ENCODE results near the gene PRAME.
"Not testable (repeated sequence)": the region's sequence is repeated elsewhere in the genome, so short reads cannot be mapped to it uniquely, and the experiment has no call there.

Gene PRAME, protein sequence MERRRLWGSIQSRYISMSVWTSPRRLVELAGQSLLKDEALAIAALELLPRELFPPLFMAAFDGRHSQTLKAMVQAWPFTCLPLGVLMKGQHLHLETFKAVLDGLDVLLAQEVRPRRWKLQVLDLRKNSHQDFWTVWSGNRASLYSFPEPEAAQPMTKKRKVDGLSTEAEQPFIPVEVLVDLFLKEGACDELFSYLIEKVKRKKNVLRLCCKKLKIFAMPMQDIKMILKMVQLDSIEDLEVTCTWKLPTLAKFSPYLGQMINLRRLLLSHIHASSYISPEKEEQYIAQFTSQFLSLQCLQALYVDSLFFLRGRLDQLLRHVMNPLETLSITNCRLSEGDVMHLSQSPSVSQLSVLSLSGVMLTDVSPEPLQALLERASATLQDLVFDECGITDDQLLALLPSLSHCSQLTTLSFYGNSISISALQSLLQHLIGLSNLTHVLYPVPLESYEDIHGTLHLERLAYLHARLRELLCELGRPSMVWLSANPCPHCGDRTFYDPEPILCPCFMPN

DNA sequence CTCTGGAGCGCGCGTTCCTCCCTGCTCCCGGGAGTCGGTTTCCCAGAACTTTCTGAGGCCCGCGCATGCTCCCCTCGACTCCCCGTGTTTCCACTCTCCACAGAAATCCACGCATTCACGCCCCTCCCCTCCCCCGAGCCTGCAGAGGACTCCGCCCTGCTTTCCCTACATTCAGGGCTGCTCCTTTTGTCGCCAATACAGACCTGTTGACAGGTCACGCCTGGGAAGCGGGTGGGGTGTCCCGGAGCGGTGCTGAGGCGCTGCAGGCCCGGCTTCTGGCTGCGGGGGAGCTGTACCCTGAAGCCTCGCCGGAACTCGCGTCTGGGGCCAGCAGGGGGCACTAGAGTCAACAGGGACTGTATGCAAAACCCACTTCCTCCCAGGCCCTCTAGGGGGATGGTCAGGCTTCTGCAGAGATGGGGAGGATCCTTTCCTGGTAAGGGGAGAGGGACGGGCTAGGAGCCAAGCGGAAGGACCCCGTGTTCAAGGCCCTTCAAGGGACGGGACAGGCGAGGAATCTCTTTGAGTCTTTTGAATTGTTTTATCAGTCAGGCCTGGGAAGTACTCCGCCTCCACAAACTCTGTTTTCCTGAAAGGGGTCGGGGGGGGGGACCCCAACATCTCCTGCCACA is at the start of gene PRAME:
Gene PRAME (minus strand): TSS at position 294 of the 632 bp plus-strand sequence. CDS start 2,433 bp downstream, outside the sequence.
- Histone ChIP-seq H3K27me3 (ENCODE audit: control insufficient read depth, insufficient read depth, low read length) (peaks cover 32% of the 10 kb centered on the region), H3K27ac (ENCODE audit: low read depth, low read length) (no peak within 1 kb of the TSS), H3K4me3 (ENCODE audit: low read depth, low read length) (no peak within 1 kb of the TSS), H3K9ac (ENCODE audit: low read depth, low read length) (no peak within 1 kb of the TSS), H3K4me1 (ENCODE audit: control insufficient read depth, insufficient read depth, low read length) (no peaks in the 10 kb centered on the region), H3K36me3 (ENCODE audit: control insufficient read depth, insufficient read depth, low read length) (no peaks in the 10 kb centered on the region), H3K9me3 (ENCODE audit: control insufficient read depth, insufficient read depth, low read length) (peaks cover 20% of the 10 kb centered on the region)

DNA sequence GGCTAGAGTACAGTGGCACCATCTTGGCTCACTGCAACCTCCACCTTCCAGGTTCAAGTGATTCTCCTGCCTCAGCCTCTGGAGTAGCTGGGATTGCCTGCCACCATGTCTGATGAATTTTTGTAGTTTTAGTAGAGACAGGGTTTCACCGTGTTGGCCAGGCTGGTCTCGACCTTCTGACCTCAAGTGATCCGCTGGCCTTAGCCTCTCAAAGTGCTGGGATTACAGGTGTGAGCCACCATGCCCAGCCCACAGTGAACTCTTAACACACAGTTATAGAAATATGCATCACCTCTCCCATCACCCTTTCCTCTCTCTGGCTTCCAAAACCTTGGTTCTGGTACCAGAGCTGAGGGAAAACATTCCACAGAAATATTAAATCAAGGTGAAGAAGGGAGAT is 49.0 kb upstream of the PRAME start:
- H3K27me3 ChIP-seq (ENCODE audit: control insufficient read depth, insufficient read depth, low read length) = peaks cover 76% of the 10 kb centered on the region
- not testable (repeated sequence) for H3K27ac ChIP-seq (ENCODE audit: low read depth, low read length); H3K9me3 ChIP-seq (ENCODE audit: control insufficient read depth, insufficient read depth, low read length); H3K4me3 ChIP-seq (ENCODE audit: low read depth, low read length); H3K36me3 ChIP-seq (ENCODE audit: control insufficient read depth, insufficient read depth, low read length); H3K9ac ChIP-seq (ENCODE audit: low read depth, low read length)
- peaks cover 11% of the 10 kb centered on the region for H3K4me1 ChIP-seq (ENCODE audit: control insufficient read depth, insufficient read depth, low read length)

DNA sequence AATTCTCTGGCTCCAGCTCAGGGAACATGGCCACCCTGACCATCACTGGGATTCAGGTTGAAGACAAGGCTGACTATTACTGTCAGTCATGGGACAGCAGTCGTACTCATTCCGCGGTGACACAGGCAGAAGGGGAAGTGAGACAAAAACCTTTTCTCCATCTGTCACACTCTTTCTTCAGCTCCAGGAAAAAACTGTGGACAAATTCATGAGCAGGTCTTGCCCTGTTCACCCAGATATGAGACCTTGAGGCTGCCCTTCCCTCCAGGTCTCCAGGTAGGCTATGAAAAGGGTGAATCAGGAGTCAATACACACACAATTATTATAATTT is 46.0 kb upstream of the PRAME start:
- H3K9ac ChIP-seq (ENCODE audit: low read depth, low read length) = no peak overlapping the region
- H3K36me3 ChIP-seq (ENCODE audit: control insufficient read depth, insufficient read depth, low read length) = no peaks in the 10 kb centered on the region
- peaks cover 75% of the 10 kb centered on the region for H3K27me3 ChIP-seq (ENCODE audit: control insufficient read depth, insufficient read depth, low read length)
- H3K4me1 ChIP-seq (ENCODE audit: control insufficient read depth, insufficient read depth, low read length) = peaks cover 11% of the 10 kb centered on the region
- no peak overlapping the region for H3K27ac ChIP-seq (ENCODE audit: low read depth, low read length)
- H3K4me3 ChIP-seq (ENCODE audit: low read depth, low read length) = no peak overlapping the region
- no peaks in the 10 kb centered on the region for H3K9me3 ChIP-seq (ENCODE audit: control insufficient read depth, insufficient read depth, low read length)

DNA sequence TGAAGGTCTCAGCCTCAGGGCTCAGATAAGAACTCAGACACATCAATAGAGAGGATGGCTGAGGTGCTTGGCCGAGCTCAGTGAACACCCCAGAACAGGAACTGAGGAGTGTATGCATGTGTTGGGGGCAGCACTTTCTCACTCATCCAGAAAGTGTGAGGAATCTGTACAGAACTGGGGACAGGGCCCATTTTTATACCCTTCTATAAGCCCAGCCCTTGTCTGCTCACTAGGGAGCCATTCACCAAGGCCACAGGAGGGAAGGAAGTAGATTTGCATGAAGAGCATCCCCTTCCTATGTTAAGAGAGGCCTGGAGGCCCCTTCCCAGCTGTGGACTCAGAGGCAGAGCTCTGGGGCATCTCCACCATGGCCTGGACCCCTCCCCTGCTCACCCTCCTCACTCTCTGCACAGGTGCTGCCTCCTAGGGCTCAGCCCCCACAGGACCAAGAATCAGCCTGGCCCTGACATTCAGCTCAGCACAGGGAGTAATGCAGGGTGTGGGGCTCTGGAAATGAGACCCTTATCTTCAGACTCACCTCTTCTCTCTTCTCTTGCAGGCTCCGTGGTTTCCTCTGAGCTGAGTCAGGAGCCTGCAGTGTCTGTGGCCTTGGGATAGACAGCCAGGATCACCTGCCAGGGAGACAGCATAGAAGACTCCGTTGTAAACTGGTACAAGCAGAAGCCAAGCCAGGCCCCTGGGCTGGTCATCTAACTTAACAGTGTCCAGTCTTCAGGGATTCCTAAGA is 45.4 kb upstream of the PRAME start:
- Histone ChIP-seq H3K9me3 (ENCODE audit: control insufficient read depth, insufficient read depth, low read length) (no peaks in the 10 kb centered on the region), H3K27me3 (ENCODE audit: control insufficient read depth, insufficient read depth, low read length) (peaks cover 74% of the 10 kb centered on the region), H3K9ac (ENCODE audit: low read depth, low read length) (no peak overlapping the region), H3K27ac (ENCODE audit: low read depth, low read length) (no peak overlapping the region), H3K4me1 (ENCODE audit: control insufficient read depth, insufficient read depth, low read length) (peaks cover 11% of the 10 kb centered on the region), H3K4me3 (ENCODE audit: low read depth, low read length) (no peak overlapping the region), H3K36me3 (ENCODE audit: control insufficient read depth, insufficient read depth, low read length) (no peaks in the 10 kb centered on the region)

DNA sequence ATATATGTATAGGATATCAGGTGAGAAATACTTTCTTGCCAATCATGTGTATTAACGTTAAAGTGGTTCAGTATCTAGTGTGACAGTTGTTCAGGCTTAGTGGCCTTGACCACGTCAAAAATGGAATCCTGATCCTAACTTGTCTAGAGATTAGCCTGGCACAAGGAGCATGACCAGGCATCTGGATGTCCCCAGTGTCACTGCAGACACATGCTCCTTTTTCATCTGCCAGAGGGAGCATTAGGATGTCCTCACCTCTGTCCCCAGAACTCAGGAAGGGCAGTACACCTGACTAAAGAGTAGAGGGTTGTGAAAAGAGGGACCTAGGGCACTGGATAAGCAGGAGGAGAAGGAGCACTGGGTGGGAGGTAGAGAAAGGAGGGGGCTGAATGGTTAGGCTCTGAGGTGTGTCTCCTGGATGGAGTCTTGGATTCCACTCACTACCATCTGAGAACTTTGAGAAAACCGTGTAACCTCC is 44.4 kb upstream of the PRAME start:
- Histone ChIP-seq H3K27ac (ENCODE audit: low read depth, low read length) (no peak overlapping the region), H3K9ac (ENCODE audit: low read depth, low read length) (no peak overlapping the region), H3K27me3 (ENCODE audit: control insufficient read depth, insufficient read depth, low read length) (peaks cover 75% of the 10 kb centered on the region), H3K4me1 (ENCODE audit: control insufficient read depth, insufficient read depth, low read length) (peaks cover 11% of the 10 kb centered on the region), H3K9me3 (ENCODE audit: control insufficient read depth, insufficient read depth, low read length) (no peaks in the 10 kb centered on the region), H3K36me3 (ENCODE audit: control insufficient read depth, insufficient read depth, low read length) (no peaks in the 10 kb centered on the region), H3K4me3 (ENCODE audit: low read depth, low read length) (no peak overlapping the region)

DNA sequence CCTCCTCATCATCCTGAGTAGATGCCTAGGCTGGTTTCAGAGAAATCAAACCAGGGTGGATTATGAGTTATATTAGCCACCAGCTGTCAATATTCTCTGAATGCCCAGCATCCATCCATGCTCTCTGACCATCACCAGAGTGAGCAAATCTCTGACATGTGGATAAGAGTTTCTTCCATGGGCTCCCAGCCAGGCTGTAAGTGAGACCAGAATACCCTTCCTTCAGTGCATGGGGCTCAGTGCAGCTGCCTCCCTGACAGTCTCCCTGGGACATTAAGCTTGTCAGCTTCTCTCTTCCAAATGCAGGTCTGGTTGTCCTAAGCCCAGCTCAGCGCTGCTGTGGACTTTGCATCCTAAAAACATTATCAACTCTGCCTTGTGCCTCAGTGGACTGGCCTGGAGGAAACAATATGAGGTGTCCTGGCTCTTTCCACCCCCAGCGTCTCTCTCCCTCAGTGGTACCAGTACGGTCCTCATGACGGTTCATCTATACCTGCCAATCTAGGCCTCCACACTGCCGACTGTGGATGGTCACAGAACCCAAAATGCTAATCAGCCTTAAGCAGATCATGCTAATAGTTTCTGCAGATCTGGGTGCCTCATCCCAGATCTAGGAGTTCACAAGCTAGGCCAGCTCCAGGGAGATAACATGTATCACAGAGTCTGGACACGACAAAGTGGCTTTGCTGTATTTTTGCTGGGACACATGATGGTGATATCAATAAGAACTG is 41.6 kb upstream of the PRAME start:
- Histone ChIP-seq H3K4me1 (ENCODE audit: control insufficient read depth, insufficient read depth, low read length) (peaks cover 11% of the 10 kb centered on the region), H3K36me3 (ENCODE audit: control insufficient read depth, insufficient read depth, low read length) (no peaks in the 10 kb centered on the region), H3K9me3 (ENCODE audit: control insufficient read depth, insufficient read depth, low read length) (no peaks in the 10 kb centered on the region), H3K4me3 (ENCODE audit: low read depth, low read length) (no peak overlapping the region), H3K9ac (ENCODE audit: low read depth, low read length) (no peak overlapping the region), H3K27me3 (ENCODE audit: control insufficient read depth, insufficient read depth, low read length) (peaks cover 86% of the 10 kb centered on the region), H3K27ac (ENCODE audit: low read depth, low read length) (no peak overlapping the region)

DNA sequence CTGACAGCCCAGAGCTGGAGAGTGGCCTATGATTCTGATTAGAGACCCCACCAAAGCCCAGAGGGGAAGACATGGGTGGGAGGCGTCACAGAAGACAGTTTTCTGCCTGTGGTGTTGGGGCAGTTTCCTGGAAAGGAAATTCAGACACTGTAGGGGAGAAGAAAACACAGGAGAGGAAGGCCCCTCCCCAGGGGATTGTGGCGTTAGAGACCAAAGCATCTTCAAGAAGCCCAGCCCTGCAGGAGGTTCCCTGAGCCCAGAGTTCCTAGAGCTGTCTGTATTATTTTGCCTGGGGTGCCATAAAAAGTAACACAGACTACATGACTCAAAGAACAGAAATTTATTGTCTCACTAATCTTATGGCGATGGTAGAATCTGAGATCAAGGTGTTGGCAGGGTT is 40.2 kb upstream of the PRAME start:
- Histone ChIP-seq H3K27ac (ENCODE audit: low read depth, low read length) (no peak overlapping the region), H3K27me3 (ENCODE audit: control insufficient read depth, insufficient read depth, low read length) (peaks cover 82% of the 10 kb centered on the region), H3K4me1 (ENCODE audit: control insufficient read depth, insufficient read depth, low read length) (peaks cover 3% of the 10 kb centered on the region), H3K9me3 (ENCODE audit: control insufficient read depth, insufficient read depth, low read length) (no peaks in the 10 kb centered on the region), H3K4me3 (ENCODE audit: low read depth, low read length) (no peak overlapping the region), H3K36me3 (ENCODE audit: control insufficient read depth, insufficient read depth, low read length) (no peaks in the 10 kb centered on the region), H3K9ac (ENCODE audit: low read depth, low read length) (no peak overlapping the region)

DNA sequence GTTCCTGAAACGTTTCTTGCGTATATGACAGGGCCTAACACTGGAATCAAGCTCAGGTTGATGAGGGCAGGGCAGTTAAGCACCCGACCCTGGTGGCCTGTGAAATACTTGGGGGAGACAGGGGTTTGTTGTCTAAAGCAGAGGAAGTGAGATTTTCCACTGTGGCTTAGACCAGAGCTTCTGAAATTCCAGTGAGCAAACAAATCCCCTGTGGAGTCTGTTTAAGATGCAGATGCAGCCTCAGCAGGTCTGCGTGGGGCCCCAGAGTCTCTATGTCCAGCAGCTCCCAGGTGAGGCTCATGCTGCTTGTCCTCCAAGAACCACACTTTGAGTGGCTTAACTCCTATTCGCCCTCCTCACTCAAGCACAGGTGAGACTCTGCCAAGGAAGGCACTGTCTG is 39.1 kb upstream of the PRAME start:
- Histone ChIP-seq H3K9me3 (ENCODE audit: control insufficient read depth, insufficient read depth, low read length) (no peaks in the 10 kb centered on the region), H3K36me3 (ENCODE audit: control insufficient read depth, insufficient read depth, low read length) (no peaks in the 10 kb centered on the region), H3K9ac (ENCODE audit: low read depth, low read length) (no peak overlapping the region), H3K27me3 (ENCODE audit: control insufficient read depth, insufficient read depth, low read length) (peaks cover 73% of the 10 kb centered on the region), H3K4me3 (ENCODE audit: low read depth, low read length) (no peak overlapping the region), H3K4me1 (ENCODE audit: control insufficient read depth, insufficient read depth, low read length) (no peaks in the 10 kb centered on the region), H3K27ac (ENCODE audit: low read depth, low read length) (no peak overlapping the region)

DNA sequence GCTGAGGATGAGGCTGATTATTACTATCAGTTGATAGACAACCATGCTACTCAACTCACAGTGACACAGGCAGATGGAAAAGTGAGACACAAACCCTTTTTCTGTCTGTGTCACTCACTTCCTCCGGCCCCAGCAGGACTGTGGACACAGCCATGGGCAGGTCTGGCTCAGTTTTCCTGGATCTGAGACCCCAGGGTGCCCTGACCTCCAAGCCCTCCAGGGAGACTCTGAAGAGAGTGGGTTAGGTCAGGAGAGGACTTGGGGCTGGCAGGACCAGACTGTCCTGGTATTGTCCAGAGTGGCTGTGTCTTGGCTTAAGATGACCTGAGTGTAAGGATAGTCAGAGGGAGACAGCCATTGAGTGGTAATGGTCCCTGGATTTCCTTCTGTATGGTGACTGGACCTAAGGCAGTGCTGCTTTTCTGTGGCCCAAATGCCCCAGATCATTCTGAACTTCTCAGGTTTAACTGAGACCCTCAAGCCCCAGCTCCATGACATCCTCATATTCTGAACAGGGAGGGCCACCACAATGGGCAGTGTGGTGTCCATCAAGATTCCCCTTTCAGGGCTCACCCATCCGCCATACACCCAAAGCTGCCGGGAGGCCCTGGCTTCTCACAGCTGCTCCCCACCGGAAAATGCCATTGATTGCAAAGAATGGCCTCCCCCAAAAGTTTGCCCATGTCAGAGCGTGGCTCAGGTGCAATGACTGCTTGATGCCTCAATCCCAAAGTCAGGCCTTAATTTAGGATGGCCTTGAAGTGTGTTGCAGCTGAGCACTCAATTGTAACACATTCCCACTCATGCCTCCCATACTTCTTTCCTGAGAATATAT is 36.2 kb upstream of the PRAME start:
- Histone ChIP-seq H3K4me3 (ENCODE audit: low read depth, low read length) (no peak overlapping the region), H3K36me3 (ENCODE audit: control insufficient read depth, insufficient read depth, low read length) (no peaks in the 10 kb centered on the region), H3K9me3 (ENCODE audit: control insufficient read depth, insufficient read depth, low read length) (no peaks in the 10 kb centered on the region), H3K9ac (ENCODE audit: low read depth, low read length) (no peak overlapping the region), H3K4me1 (ENCODE audit: control insufficient read depth, insufficient read depth, low read length) (no peaks in the 10 kb centered on the region), H3K27me3 (ENCODE audit: control insufficient read depth, insufficient read depth, low read length) (peaks cover 73% of the 10 kb centered on the region), H3K27ac (ENCODE audit: low read depth, low read length) (no peak overlapping the region)
